DMS 273 (cell line): ENCODE data around the gene KDM4B.

ENCODE experiments used
- DNase-seq: peaks from one replicate; lab custom pipeline; 2025; ENCODE audit not compliant: unreplicated experiment; lab: John Stamatoyannopoulos, UW

The KDM4B gene

GRCh38 chr19:5048727-5049553 lies 80.0 kb downstream of the KDM4B start:
- DNase-seq: peak; percentile 44

- DNase-seq: peak; percentile 64
Measured at GRCh38 chr19:5049561-5049960, 80.6 kb downstream of the KDM4B start.

GRCh38 chr19:5050067-5050656 lies 81.2 kb downstream of the KDM4B start:
- peak; percentile 80 for DNase-seq

GRCh38 chr19:5050905-5051304 lies 82.0 kb downstream of the KDM4B start:
- no peak for DNase-seq

- DNase-seq: no peak
Measured at GRCh38 chr19:5051619-5052018, 82.7 kb downstream of the KDM4B start.

- peak; percentile 53 for DNase-seq
Measured at GRCh38 chr19:5052515-5052914, 83.6 kb downstream of the KDM4B start.

- no peak for DNase-seq
Measured at GRCh38 chr19:5052945-5053485, 84.1 kb downstream of the KDM4B start.

- DNase-seq: no peak
Measured at GRCh38 chr19:5053661-5054060, 84.7 kb downstream of the KDM4B start.

GRCh38 chr19:5054551-5055456 lies 85.9 kb downstream of the KDM4B start:
- no peak for DNase-seq

- no peak for DNase-seq
Measured at GRCh38 chr19:5055457-5055776, 86.5 kb downstream of the KDM4B start.

- peak; percentile 84 for DNase-seq
Measured at GRCh38 chr19:5057860-5058259, 88.9 kb downstream of the KDM4B start.

GRCh38 chr19:5058521-5059212 lies 89.8 kb downstream of the KDM4B start:
- DNase-seq: peak; percentile 74

GRCh38 chr19:5059213-5059574 lies 90.3 kb downstream of the KDM4B start:
- no peak for DNase-seq

GRCh38 chr19:5059793-5060192 lies 90.9 kb downstream of the KDM4B start:
- peak; percentile 55 for DNase-seq

GRCh38 chr19:5062195-5062594 lies 93.3 kb downstream of the KDM4B start:
- no peak for DNase-seq

- no peak for DNase-seq
Measured at GRCh38 chr19:5062799-5063198, 93.9 kb downstream of the KDM4B start.

- no peak for DNase-seq
Measured at GRCh38 chr19:5063873-5064645, 95.1 kb downstream of the KDM4B start.

GRCh38 chr19:5064896-5065295 lies 96.0 kb downstream of the KDM4B start:
- no peak for DNase-seq

- DNase-seq: no peak
Measured at GRCh38 chr19:5065663-5066093, 96.8 kb downstream of the KDM4B start.

- no peak for DNase-seq
Measured at GRCh38 chr19:5066768-5067167, 97.9 kb downstream of the KDM4B start.
